ENCODE measurements around the gene YY1.

DNA sequence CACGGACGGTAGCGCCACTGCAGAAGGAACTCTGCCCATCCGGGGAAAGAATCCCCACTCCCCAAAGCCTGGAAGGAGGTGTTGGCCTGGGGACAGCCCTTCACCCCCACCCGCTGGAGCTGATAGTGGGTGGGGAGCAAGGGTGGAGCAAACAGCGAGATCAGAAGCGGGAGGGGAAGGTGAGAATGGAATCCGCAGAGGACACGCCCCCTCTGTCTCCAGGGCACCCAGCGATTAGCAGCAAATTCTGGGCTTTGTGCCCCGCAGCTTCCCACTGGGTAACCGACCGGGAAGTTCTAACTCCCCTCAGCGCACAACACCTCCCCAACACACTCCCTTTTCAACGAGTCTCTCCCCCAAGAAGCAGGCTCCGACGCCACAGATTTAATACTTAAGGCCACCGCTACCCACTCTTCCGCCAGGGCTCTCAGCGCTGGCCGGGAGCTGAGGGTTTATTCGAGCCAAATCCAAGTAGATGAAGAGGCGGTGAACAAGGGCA is 65.9 kb downstream of the YY1 start:
- TF ChIP-seq, protein P1, sequence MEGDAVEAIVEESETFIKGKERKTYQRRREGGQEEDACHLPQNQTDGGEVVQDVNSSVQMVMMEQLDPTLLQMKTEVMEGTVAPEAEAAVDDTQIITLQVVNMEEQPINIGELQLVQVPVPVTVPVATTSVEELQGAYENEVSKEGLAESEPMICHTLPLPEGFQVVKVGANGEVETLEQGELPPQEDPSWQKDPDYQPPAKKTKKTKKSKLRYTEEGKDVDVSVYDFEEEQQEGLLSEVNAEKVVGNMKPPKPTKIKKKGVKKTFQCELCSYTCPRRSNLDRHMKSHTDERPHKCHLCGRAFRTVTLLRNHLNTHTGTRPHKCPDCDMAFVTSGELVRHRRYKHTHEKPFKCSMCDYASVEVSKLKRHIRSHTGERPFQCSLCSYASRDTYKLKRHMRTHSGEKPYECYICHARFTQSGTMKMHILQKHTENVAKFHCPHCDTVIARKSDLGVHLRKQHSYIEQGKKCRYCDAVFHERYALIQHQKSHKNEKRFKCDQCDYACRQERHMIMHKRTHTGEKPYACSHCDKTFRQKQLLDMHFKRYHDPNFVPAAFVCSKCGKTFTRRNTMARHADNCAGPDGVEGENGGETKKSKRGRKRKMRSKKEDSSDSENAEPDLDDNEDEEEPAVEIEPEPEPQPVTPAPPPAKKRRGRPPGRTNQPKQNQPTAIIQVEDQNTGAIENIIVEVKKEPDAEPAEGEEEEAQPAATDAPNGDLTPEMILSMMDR (IDR thresholded peaks at IDR 0.05), result no peak
- TF ChIP-seq POLR2AphosphoS5 (IDR thresholded peaks at IDR 0.05) (no peak), POLR2A (IDR thresholded peaks at IDR 0.05) (peak; percentile 20)
